Activated T-cell treated with anti-CD3 and anti-CD28 coated beads, Interleukin-2, amount 50 U/mL, for 1 hour (primary cell): ENCODE results near the gene PSD4.

Experiments used
- DNase-seq: peaks from one replicate; pipeline ENCODE4 v3.0.0-alpha.2; 2020

The PSD4 gene

DNA sequence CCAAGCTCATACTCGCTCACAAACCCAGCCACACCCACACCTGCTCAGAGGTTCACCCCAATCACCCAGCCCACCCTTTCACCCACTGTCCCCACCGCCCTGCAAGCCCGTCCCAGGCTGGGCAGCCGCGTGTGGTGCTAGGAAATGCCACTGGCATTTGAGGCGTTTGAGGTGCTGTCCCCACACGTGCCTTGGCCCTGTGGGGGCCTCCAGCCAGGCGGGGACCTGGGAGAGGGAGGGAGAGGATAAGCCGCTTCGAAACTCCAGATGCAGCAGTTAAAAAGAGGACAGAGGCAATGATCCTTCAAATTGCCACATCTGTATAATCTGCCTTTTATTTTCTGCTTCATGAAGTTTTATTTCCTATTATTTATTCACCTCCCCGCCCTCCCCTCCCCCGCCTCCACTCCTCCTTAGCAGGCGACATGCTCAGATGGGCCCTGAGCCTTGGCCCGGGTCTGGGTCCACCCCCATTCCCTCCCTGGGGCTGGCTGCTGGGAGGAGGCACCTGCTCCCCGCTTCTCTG is 35.9 kb downstream of the PSD4 start:
- no peak for DNase-seq

DNA sequence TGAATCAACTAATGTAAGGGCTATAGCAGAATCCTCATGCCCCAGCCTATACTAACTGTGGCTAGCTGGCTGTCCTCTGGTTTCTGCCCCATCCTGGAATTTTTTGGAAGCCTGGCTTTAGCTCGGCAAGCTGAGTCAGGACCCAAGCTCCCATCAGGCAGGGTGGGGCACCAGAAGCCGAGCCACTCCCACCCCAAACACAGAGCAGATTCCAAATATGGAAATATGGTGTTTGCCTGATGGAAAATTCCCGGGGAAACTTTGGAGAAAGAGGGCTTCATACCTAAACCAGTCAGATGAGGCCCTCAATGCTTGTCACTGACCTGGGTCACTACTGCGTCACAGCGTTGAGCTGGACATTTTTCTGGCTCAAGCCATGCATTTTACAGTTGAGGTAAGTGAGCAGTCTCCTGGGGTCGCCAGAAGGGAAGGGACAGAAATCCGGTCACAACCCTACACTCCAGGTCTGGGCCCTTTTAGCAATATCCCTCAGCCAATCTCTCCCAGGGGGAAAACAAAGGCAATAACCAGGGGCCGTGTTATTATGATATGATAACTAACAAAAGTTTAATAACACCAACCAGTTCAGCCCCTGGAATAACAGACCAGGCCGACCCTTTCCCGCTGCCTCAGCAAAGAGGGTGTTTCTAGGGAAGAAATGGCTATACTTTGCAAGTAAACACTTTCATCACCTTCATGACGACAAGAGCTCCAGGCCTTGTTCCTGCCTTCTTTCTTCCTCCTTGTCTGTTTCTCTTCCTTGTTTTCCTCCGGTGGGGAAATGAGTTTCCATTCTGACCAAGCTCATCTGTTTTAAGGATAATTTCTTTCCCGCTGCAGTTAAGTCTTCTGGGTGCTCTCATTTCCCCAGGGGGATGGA is 37.7 kb downstream of the PSD4 start:
- no peak for DNase-seq

DNA sequence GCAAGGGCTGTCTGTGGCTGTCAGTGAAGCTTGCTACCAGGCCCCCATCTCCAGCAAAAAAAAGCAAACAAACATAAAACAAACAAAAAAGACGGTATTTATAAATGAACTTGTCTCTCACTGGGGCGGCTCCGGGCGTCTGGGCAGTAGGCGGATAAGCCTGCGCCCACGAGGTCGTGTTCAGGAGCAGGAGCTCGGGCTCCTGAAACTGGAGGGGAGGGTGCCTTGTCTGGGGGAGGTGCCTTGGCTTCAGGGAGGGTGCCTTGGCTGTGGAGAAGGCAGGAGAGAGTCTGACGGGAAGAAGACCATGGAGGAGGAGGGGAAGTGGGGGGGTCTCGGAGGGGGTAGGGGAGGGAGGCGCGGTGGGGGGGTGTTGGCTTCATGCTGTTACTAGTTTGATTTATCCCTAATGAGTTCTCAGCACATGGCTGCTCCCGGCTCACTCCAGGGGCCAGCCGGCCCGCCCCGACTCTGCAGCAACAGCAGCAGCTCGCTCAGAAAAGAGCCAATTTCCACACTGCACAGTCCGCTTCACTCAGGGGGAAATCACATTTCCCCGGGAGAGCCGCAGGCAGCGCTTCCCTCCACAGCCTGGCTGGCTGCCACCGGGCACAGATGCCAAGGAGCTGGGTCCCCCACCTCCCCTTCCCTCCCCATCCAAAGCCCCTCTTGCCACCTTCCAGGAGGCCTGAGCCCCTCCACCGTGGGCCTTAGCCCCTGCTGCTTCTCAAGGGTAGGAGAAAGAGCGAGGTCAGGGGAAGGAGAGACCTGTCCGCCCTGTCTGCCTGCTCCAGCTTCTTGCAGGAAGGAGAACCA is 38.7 kb downstream of the PSD4 start:
- no peak for DNase-seq

DNA sequence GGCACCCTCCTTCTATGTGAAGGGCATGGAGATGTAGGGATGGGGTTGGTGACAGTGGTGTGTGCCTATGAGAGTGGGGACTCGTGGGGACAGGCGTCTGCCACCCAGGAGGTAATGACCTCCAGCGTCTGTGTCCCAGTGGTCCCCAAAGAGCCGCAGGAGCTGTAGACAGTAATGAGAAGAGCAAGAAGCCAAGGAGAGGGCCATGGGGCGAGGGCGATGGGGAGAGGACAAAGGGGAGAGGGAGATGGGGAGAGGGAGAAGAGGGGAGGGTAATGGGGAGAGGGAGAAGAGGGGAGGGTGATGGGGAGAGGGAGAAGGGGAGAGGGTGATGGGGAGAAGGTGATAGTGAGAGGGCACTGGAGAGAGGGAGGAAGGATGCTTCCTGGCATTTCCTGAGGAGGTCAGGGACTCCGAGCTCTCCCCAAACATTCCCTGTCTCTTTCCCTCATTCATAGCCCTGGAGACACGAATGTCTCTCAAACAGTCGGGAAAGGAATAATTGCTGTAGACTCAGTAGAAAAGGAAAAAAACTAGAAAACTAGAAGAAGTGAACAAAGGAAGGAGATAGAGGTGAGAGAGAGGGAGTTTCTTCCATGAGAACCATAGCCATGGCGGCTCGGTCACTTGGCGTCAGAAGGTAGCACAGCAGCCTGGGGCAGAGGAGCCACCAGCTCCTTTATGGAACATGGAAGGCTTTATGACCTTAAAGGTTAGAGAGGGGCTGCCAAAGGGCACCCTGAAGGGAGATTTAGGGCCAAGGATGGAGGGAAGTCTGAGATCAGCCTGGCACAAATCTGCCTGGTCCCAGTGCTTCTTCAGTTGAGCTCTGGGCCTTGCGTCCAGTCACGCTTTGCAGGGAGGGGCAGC is 39.5 kb downstream of the PSD4 start:
- DNase-seq: no peak

DNA sequence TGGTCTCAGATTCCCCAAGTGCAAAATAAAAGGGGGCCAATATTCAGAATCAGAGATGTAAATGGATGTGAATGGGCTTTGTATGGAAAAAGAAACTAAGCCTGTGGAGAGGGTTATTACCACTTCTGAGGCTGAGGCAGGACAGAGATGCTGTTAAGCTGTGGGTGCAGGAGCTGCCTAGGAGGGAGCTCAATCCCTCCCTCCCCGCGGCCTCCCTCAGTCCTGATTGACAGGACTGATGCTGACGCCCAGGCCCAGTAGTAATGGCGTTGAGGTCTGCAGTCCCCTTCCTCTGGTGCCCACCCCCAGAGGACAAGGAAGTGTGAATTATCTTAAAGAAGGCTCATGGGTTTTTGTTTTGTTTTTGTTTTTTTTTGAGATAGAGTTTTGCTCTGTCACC is 40.4 kb downstream of the PSD4 start:
- no peak for DNase-seq

GRCh38 chr2:113215056-113215455 is 41.3 kb downstream of the PSD4 start:
- no peak for DNase-seq

- no peak for DNase-seq
Observed at GRCh38 chr2:113216321-113216720, 42.5 kb downstream of the PSD4 start.

DNA sequence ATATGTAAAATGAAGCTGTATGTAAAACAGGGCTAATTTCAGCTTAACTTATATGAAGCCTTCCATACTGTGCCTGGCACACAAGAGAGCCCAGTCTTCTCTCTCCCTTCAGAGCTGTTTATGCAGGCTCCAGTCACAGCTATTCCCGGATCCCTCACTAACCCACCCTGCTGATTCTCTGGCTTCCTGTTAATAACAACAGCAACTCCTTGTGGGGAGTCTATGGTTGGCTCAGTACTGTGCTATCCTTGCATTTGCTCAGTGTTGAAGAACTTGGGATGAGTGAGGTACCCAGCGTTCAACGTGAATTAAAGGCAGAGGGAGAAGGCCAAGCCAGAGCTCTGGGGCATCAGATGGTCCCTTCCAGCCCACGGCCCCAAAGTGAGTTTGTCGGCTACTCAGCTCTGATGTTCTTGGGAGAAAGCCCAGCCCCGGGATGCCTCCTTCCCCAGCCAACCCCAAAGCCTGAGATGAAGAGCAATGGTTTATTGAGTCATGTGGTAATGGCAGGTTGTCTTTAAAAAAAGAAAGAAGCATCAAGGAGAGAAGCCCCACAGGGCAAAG is 43.2 kb downstream of the PSD4 start:
- no peak for DNase-seq

GRCh38 chr2:113217455-113218282 is 43.9 kb downstream of the PSD4 start:
- DNase-seq: no peak

DNA sequence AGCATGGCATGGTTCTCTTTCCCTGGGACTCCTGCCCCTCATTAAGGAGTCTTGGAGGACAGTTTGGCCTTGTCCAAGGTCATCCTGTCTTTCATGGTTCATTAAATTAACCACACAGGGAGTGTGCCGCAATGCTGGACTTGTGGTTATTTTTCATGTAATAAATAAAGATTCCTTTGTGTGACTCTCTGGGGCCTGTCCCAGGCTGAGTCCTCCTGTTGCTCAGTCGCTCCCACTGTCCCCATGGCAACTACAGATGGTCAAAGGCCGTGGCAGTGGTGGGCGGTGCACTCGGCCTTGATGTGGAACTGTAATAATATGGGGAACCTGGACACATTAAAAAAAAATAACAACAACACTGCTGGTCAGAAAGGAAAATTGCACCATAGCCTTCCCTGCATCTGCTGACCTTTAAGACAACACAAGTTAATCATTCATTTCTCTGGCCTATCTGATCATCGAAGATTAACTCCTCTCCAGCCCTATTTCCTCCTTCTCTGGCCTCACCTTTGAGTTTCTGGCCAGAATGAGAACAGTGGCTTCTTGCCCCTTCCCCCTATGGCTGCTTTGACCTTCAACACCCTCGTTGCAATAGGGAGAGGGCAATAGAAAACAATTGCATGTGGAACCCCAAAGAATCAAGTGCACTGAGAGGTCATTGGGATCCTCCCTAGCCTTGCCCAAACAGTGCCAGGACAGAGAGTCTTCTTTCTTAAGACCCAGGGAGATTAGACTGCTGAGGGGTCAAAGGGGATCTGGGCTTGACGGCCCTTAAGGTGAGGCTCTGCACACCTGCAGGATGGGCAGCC is 44.7 kb downstream of the PSD4 start:
- DNase-seq: no peak

DNA sequence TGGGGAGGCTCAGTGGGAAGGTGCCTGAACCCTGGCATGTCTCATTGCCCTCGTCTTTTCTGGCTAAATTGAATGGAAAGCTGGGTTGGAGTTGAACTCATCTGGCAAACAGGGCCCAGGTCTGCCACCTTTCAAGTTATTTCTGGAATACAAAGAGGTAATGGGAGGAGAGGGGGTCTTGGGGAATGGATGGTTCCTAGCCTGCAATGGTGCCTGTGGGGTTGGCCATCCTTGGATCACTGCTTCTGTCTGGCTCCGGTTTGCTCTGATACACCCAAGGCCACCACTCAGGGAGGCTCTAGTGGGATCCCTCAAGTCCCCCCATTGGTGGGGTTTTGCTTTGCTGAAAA is 45.3 kb downstream of the PSD4 start:
- DNase-seq: no peak

DNA sequence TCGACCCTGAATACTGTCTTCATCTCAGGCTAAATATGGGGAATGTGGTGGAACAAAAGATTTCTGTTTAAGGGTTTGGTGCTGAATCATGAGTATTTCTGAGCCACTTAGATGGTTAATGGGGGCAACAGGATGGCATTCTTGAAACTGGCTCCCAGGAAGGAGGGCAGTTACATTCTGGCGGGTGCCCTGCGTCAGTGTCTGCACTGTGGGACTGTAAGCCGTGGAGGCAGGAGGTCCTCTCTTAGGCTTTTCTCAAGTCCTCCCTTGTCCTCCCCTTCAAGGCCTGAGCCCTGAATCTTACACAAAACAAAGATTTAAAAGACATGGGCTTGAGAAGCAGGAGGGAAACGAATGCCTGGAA is 45.7 kb downstream of the PSD4 start:
- no peak for DNase-seq

DNA sequence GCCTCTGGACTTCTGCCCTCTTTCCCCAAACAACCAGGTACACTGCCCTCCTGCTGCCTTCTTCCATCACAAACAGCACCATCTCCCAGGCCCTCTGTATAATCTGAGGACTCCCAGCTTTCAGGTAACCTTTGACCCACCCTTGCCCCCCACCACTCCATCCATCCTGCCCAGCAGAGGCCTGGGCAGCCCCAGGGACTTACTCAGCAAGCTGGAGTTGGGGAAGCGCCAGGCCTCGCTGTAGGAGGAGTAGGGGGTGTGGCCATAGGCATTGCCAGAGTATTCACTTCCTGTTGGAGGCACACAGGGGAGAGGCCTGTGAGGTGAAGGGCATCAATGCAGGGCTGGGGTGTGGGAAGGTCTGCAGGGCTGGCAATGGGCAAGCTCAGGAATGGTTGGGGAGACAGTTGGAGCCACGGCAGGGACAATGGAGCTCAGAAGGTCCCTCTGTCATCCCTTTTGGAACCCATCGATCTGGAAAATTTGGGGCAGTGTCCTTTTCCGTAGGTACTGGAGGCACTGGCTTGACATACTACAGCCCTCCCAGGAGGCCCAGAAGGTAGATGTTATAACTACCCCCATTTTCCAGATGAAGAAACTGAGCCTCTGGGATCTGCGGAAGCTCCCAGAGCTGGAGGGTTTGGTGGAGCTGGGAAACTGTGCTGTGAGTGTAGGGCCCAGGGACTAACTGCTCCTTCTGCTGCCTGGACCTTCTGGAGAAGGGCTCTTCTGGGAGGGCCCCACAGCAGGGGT is 46.3 kb downstream of the PSD4 start:
- no peak for DNase-seq

GRCh38 chr2:113220970-113221708 is 47.4 kb downstream of the PSD4 start:
- DNase-seq: no peak

DNA sequence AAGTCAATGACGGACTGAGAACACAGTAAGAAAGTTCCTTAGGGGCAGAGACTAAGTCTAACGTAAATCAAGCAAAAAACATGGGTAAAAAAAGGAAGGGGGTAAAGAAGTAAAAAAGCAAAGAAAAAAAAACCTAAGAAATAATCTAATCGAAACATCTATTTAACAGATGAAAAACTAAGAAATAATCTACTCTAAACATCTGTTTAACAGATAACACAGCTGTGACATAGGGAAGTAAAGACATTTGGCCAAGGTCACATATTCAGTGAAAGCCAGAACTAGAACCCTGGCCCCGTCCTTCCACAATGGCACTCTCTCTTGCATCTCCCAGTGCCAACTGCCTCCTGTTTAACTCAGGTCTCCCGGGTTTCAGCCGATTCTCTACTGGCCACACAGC is 48.1 kb downstream of the PSD4 start:
- no peak for DNase-seq

- DNase-seq: no peak
Observed at GRCh38 chr2:113223813-113224212, 50.0 kb downstream of the PSD4 start.

DNA sequence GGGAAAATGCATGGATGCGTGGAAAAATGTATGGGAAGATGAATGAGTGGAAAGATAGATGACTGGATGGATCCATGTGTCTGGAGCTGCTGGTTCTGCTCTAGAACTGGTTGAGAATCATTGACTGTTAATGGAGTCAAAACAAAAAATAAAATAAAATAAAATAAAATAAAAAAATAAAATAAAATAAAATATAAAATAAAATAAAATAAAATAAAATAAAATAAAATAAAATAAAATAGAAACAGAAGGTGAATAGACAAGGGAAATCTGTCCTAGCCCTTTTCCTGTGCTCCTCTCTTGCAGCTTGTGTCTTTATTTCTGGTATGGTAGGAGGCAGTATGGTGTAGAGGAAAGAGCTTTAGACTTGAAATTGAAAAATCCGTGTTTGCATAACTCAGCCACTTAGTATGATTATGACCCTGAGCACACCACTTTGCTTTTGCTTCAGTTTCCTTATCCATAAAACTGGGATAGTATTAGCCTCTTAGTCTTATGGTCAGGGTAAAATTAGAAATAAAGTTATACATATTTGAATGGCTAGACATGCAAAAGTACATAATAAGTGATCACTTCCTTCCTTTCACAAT is 51.0 kb downstream of the PSD4 start:
- DNase-seq: no peak

- no peak for DNase-seq
Observed at GRCh38 chr2:113225263-113226259, 51.8 kb downstream of the PSD4 start.
